Mucosa of stomach (tissue), 1 donor: Measurements from ENCODE around the gene SRGAP2B.
"Not testable (repeated sequence)": the region's sequence is repeated elsewhere in the genome, so short reads cannot be mapped to it uniquely, and the experiment has no call there.

Experiments
- H3K27me3 ChIP-seq: one replicate; pipeline ENCODE4 v1.7.0; 2013; ENCODE audit warnings: mild to moderate bottlenecking, low read length; ENCODE audit not compliant: control insufficient read depth, insufficient read depth
- H3K36me3 ChIP-seq: one replicate; pipeline ENCODE4 v1.7.0; 2013; ENCODE audit warnings: low read length; ENCODE audit not compliant: control insufficient read depth, insufficient read depth
- H3K4me1 ChIP-seq: one replicate; pipeline ENCODE4 v1.7.0; 2013; ENCODE audit warnings: mild to moderate bottlenecking, low read length; ENCODE audit not compliant: control insufficient read depth, insufficient read depth
- H3K4me3 ChIP-seq: one replicate; pipeline ENCODE4 v1.7.0; 2013; ENCODE audit warnings: low read length
- H3K9ac ChIP-seq: one replicate; pipeline ENCODE4 v1.7.0; 2013; ENCODE audit warnings: mild to moderate bottlenecking, low read length, moderate library complexity
- H3K9me3 ChIP-seq: one replicate; pipeline ENCODE4 v1.7.0; 2013; ENCODE audit warnings: mild to moderate bottlenecking, low read length, moderate library complexity; ENCODE audit not compliant: control insufficient read depth
- donor health status: Pancreatic carcinoma.

The SRGAP2B gene

DNA sequence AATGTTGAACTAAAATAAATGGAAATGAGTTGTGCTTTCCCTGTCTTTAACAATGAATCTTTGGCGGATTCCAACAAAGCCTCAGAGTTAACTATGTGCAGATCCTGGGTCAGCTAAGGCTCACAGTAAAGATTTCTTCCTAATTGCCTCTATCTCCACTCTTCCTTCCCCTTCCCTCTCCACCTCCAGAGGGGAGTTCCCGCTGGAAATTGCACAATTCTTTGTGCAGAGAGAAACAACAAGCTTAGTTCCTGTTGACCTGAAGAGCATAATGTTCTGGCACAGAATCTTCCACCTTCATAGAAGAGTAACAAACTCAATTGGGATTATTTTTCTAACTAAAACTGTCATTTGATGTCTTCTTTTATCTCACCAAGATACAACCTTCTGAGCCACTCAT, 77.4 kb downstream of the SRGAP2B start:
- H3K9me3 ChIP-seq: not testable (repeated sequence)

GRCh38 chr1:145016492-145016862, 78.7 kb downstream of the SRGAP2B start:
- not testable (repeated sequence) for H3K4me1 ChIP-seq, H3K27me3 ChIP-seq, H3K36me3 ChIP-seq, H3K9ac ChIP-seq, H3K9me3 ChIP-seq, H3K4me3 ChIP-seq

More for the DNA sequence above, 77.4 kb downstream of the SRGAP2B start:
- not testable (repeated sequence) for H3K4me3 ChIP-seq, H3K27me3 ChIP-seq, H3K36me3 ChIP-seq, H3K4me1 ChIP-seq, H3K9ac ChIP-seq

- H3K9ac ChIP-seq, H3K9me3 ChIP-seq, H3K36me3 ChIP-seq, H3K4me1 ChIP-seq, H3K4me3 ChIP-seq, H3K27me3 ChIP-seq: not testable (repeated sequence)
Observed at GRCh38 chr1:145015744-145016491, 79.2 kb downstream of the SRGAP2B start.

GRCh38 chr1:145013353-145013752, 81.8 kb downstream of the SRGAP2B start:
- H3K4me1 ChIP-seq: not testable (repeated sequence)

GRCh38 chr1:145011811-145012210, 83.3 kb downstream of the SRGAP2B start:
- not testable (repeated sequence) for H3K9ac ChIP-seq, H3K4me3 ChIP-seq, H3K4me1 ChIP-seq, H3K36me3 ChIP-seq, H3K27me3 ChIP-seq, H3K9me3 ChIP-seq

More at GRCh38 chr1:145013353-145013752, 81.8 kb downstream of the SRGAP2B start:
- H3K27me3 ChIP-seq, H3K4me3 ChIP-seq, H3K9ac ChIP-seq, H3K36me3 ChIP-seq, H3K9me3 ChIP-seq: not testable (repeated sequence)

DNA sequence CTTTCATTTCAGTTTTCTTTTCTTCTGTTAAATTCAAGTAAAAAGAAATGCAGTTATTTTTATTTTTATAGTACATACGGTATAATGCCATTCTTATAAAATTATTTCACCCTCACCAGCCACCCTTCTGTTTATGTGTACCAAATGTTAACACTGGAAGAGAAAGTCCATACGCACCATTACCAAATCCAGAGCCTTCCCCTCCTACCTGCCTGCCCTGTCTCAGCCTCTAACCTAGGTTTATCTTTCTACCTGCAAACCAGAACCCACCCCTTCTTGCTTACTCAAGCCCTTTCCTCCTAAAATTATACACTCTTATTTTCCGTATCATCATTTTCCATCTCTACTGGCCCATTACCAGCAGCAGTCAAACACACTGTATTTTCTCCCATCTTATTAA, 84.5 kb downstream of the SRGAP2B start:
- H3K36me3 ChIP-seq, H3K27me3 ChIP-seq, H3K9me3 ChIP-seq, H3K4me3 ChIP-seq, H3K9ac ChIP-seq, H3K4me1 ChIP-seq: not testable (repeated sequence)

GRCh38 chr1:145009928-145010327, 85.2 kb downstream of the SRGAP2B start:
- not testable (repeated sequence) for H3K36me3 ChIP-seq, H3K4me1 ChIP-seq, H3K9ac ChIP-seq, H3K9me3 ChIP-seq, H3K27me3 ChIP-seq, H3K4me3 ChIP-seq

GRCh38 chr1:145008388-145008787, 86.7 kb downstream of the SRGAP2B start:
- H3K27me3 ChIP-seq, H3K9ac ChIP-seq, H3K36me3 ChIP-seq, H3K4me3 ChIP-seq, H3K9me3 ChIP-seq, H3K4me1 ChIP-seq: not testable (repeated sequence)

DNA sequence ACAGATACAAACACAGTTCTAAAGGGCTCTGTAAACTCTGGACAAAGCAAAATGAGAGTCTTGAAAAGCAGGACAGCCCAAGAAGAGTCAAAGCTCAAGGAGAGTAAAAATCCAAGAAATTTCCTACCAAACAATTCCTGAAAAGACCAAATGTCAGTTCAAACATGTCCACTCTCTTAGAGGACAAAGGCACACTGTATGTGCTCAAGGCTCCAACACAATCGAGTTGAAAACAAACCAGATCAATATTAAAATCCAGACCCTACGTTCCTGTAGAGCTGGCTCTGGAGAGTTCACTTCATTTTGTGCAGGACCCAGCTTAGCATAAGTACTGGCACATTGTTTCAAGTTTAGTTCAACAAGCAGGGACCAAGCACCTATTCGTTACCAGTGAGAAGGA, 90.0 kb downstream of the SRGAP2B start:
- not testable (repeated sequence) for H3K4me1 ChIP-seq, H3K36me3 ChIP-seq, H3K9ac ChIP-seq, H3K4me3 ChIP-seq, H3K27me3 ChIP-seq, H3K9me3 ChIP-seq

DNA sequence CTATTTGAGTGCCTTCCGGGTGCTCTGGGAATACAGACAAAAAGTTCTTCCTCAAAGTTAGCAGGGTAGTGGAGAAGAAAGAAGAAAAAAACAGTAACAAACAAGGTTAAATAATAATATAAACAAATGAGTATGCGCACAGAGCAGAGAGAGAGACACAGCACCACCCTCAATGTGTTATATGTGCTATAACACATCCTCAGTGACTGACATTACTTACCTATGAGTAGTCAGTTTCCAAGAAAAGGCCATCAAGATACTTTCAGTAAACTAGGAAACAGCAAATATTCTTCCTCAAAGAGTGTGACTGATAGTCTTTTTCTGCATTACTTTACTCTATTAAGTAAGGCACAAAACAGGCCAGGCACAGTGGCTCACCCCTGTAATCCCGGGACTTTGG, 93.7 kb downstream of the SRGAP2B start:
- not testable (repeated sequence) for H3K36me3 ChIP-seq, H3K4me3 ChIP-seq, H3K27me3 ChIP-seq, H3K4me1 ChIP-seq, H3K9ac ChIP-seq, H3K9me3 ChIP-seq

DNA sequence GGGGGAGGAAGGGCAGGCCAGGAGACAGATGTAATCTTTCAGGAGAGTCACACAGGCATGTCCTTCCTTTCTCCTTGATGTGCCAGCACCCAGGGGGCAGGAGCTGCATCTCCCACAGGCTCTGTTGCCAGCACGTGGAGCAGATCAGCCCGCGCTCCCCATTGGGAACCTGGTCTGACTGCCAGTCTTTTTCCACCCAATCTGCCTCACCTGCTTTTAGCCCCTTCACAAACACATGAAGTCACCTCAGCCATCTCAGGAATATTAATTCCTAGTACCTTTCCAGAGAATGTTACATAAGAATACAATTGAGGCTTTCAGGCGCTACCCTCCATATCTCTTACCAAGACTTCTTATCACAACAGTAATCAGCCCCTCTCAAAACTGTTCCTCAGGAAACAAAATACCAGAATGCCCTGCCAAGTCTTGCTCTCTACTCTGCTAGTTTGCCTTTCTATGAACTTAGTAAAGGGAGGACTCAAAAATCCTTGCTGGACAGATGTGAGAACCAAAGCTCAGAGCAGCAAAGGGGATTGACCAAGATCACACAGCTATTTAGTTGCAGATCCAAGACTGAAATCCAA, 94.3 kb downstream of the SRGAP2B start:
- H3K27me3 ChIP-seq, H3K4me1 ChIP-seq, H3K36me3 ChIP-seq, H3K9ac ChIP-seq, H3K9me3 ChIP-seq, H3K4me3 ChIP-seq: not testable (repeated sequence)

DNA sequence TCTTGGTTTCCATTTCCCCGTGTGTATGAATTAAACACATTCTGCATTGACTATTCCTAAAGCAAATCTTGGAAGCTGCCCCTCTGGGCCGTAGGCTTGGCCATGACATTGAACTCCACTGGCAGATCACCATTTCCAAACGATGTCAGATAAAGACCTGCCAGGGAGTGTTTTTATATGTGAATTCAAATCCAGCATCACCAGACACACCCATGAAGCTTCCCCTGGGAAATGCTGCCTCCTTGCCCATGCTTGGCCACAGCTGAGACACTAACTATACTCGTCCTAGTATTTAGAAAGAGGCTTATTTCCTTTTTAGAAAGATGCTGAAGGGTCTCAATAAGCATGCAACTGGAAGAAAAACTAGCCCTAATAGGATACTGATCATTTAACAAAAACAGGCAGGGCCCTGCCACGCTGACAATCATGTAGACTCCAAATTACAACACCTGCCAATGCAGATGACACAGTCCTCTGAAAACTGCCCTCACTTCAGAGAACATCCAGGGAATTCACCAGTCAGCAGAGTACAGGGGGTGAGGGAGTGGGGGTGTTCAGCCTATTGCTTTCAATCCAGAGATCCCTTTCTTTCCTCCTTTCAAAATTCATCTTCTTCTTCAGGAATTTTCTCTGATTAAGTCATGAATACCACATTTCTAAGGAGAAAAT, 94.9 kb downstream of the SRGAP2B start:
- not testable (repeated sequence) for H3K9ac ChIP-seq, H3K9me3 ChIP-seq, H3K36me3 ChIP-seq, H3K4me3 ChIP-seq, H3K4me1 ChIP-seq, H3K27me3 ChIP-seq

- H3K4me1 ChIP-seq, H3K36me3 ChIP-seq, H3K9ac ChIP-seq, H3K4me3 ChIP-seq, H3K27me3 ChIP-seq, H3K9me3 ChIP-seq: not testable (repeated sequence)
Observed at GRCh38 chr1:144998981-144999273, 96.2 kb downstream of the SRGAP2B start.
